EL (cell line): Measurements from ENCODE around the gene TIAM1.

Source experiments
- DNase-seq: peaks from one replicate; pipeline ENCODE4 v3.0.0-alpha.2; 2016

Gene TIAM1

GRCh38 chr21:31331231-31331630, 12.8 kb downstream of the TIAM1 start:
- DNase-seq: no peak

DNA sequence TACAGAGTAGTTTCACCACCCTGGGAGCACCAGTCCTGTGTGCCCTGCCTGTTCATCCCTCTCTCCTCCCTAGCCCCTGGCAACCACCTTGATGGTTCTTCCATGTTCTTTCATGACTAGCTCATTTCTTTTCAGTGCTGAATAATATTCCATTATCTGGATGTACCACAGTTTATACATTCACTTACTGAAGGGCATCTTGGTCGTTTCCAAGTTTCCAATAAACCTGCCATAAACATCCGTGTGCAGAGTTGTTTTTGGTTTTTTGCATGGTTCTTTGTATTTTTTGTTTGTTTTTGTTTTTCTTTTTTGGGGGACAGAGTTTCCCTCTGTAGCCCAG, 13.9 kb downstream of the TIAM1 start:
- no peak for DNase-seq

GRCh38 chr21:31329456-31330143, 14.5 kb downstream of the TIAM1 start:
- DNase-seq: no peak

DNA sequence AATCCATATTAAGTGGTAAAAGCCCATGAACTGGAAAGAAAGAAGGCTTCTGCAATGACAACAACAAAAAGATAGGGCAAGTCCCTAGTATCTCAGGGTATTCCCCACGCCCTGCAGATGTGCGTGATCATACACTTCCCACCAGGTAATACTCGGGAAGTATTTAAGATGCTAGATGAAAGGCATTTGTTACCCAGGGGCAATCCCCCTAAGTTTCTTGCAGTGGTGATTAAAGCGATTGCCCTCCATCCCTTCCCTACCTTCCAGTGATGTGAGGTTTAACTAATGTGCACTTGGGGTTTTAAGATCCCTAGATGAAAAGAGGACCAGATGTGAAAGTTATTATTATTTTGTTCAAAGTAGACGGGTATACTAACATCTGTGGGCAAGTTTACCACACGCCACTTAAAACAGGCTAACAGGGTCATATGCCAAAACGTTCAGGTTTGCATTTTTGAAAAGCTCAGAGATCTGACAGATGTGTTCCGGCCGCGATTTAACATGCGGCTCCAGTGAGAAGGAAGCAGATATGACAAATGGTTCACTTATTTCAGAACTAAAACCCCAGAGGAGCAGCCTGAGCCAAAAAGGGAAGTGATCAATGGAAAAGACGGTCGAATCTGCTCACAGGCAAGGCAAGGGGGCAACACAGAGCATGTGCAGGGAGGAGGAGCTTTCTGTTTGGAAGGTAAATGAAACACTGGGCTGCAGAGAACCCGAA, 17.4 kb downstream of the TIAM1 start:
- DNase-seq: peak; percentile 13

- no peak for DNase-seq
Observed at GRCh38 chr21:31318971-31319370, 25.1 kb downstream of the TIAM1 start.

GRCh38 chr21:31317688-31318087, 26.4 kb downstream of the TIAM1 start:
- no peak for DNase-seq

GRCh38 chr21:31316488-31317169, 27.4 kb downstream of the TIAM1 start:
- DNase-seq: peak; percentile 30

DNA sequence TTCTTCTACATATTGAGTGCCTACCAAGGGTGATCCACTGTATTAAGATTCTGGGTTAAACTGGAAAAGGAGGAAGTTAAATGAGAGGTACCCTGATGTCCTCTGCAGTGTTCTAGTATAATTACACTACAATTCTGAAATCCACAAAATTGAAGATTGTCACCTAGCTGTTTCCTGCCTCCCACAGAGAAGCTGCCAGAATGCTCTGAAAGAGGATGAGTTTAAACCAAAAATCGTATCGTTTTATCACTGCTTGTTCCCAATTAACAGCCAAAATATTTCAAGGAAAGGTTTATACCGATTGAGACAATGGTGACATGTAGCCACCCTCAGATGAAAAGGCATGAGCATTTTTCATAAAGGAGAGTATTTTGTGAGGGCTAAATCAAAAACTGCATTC, 28.0 kb downstream of the TIAM1 start:
- DNase-seq: no peak

GRCh38 chr21:31310750-31311149, 33.3 kb downstream of the TIAM1 start:
- DNase-seq: no peak

- DNase-seq: no peak
Observed at GRCh38 chr21:31308584-31308983, 35.5 kb downstream of the TIAM1 start.

- no peak for DNase-seq
Observed at GRCh38 chr21:31305888-31306287, 38.2 kb downstream of the TIAM1 start.

GRCh38 chr21:31299291-31300147, 44.5 kb downstream of the TIAM1 start:
- DNase-seq: no peak

DNA sequence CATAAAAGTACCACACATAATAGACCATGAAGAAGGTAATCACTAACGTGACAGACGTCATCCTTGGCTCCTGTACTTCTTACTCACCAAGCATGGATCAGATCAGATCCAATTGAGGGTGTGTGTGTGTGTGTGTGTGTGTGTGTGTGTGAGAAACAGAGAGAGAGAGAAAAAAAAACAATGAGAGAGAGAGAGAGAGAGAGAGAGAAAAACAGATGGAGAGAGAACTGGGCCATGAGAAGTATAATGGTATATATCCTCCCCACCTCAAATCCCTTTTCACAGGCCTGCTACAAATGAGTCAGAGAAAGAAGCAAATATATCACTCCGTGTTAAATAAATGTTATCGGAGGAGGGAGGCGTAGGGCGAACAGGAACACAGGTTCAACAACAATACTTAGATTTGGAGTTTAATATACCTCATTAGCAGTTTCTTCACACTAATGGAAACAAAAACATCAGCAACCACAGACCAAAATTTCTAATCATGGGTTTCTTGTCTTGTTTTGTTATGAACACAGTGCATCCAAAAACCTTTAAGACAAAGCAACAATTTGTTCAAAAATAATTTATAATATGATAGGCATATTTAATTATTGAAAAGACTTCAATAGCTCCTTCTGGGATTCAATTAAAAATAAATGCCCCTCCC, 45.3 kb downstream of the TIAM1 start:
- no peak for DNase-seq

GRCh38 chr21:31297806-31298205, 46.3 kb downstream of the TIAM1 start:
- no peak for DNase-seq

- DNase-seq: no peak
Observed at GRCh38 chr21:31295676-31296075, 48.4 kb downstream of the TIAM1 start.

DNA sequence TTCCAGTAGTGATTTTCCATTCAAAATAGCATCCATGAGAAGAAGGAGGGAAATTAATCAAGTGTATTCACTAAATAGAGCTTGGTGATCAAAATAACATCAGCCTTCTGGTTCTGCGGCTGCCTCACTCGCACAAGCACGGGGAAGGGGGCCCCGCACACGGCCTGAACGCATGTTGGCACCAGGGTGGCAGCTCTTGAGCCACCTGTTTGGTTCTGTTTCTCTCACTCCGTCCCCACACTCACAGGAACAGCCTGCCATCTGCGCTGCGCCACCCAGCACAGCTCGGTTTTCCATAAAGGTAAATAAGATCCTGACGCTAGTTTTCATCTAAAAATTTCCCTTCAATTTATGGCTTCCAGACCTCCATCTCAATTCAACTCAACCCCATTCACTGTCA, 49.4 kb downstream of the TIAM1 start:
- DNase-seq: no peak

GRCh38 chr21:31293986-31294385, 50.1 kb downstream of the TIAM1 start:
- DNase-seq: peak; percentile 82

- DNase-seq: no peak
Observed at GRCh38 chr21:31290765-31291164, 53.3 kb downstream of the TIAM1 start.

DNA sequence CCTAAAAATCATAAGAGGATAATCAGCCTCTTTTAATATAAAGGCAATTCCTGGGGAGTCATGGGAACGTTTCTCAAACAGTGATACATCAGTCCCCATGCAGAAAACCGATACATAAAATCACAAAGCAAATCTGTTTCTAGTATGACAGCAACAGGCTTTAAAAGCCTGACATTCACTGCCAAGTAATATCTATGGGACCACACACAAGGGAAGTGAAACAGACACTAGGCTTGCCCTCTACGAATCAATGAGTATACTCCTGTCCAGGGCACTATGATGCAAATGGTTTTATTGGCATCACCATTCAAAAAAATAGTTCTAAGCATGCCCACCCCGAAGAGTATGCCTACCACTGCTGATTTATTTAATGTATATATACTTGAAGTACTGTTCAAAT, 54.4 kb downstream of the TIAM1 start:
- DNase-seq: no peak

DNA sequence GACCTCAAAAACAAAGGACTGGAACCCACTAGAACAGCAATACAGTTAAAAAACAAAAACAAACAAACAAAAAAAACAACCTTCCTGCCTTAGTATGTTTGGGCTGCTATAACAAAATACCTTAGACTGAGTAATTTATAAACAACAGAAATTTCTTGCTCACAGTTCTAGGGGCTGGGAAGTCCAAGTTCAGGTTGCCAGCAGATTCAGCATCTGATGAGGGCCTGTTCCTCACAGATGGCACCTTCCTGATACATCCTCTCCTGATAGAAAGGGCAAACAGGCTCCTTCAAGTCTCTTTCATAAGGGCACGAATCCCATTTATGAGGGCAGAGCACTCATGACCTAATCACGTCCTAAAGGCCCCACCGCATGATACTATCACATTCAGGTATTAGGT, 55.9 kb downstream of the TIAM1 start:
- DNase-seq: no peak

DNA sequence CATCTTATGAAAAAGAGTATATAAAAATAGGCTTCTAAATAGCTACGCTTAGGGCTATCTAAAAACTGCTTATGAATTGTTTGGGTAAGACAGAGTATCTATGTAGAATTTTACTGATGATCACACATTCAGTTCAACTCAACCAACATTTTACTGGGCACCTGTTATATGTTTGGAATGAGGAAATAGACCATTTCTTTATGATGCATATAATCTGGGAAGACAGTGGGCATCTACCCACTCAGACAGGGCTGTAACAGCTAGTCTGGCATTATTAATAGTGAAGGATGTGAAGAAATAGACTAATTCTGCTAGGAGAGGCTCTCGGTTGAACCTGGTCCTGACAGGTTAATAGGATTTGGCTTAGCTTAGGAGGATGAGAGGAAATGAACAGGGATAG, 56.9 kb downstream of the TIAM1 start:
- no peak for DNase-seq

DNA sequence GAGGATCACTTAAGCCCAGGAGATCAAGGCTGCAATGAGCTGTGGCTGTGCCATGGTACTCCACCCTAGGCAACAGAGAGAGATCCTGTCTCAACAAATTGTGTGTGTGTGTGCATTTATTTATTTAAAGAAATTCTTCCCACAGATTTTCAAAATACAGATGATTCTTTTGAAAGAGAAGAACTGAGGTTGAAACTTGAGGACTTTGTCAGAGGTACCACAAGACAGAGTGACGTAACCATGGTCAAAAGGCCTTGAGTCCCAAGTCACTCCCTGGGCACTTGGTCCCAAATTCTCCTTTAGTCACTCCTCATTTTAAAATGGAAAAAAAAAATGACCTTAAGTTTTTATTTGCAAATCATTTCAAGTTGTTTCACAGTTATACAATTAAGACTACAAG, 57.4 kb downstream of the TIAM1 start:
- DNase-seq: no peak
